C4-2B (cell line): ENCODE measurements around the gene PDHA1.

Source experiments
- CTCF ChIP-seq: fragments of 450-650 bp; conservative IDR thresholded peaks from 2 replicates; pipeline ENCODE4 v1.5.1; 2017; ENCODE audit warnings: mild to moderate bottlenecking
- ZFX ChIP-seq: fragments of 450-650 bp; IDR thresholded peaks from 2 replicates; pipeline ENCODE4 v1.6.1; 2017

- TF ChIP-seq CTCF (no peak), ZFX (no peak)
Measured at GRCh38 chrX:19344661-19345060, 934 bp downstream of the PDHA1 start.
